Muscle of leg (tissue), 11 donors: ENCODE measurements around the gene SLIT3. TPM values are rescaled to one million over a fixed set of nuclear protein-coding genes. Genes with fewer than 3 reads are reported as not detected.

ENCODE experiments used
- DNase-seq: peaks from one replicate; pipeline ENCODE4 v3.0.0; 2013
- H3K27ac ChIP-seq: one replicate; pipeline ENCODE4 v1.5.1; 2013; ENCODE audit warnings: mild to moderate bottlenecking, low read length, control low read depth
- H3K27me3 ChIP-seq: one replicate; pipeline ENCODE4 v1.6.1; 2013; ENCODE audit warnings: low read length; ENCODE audit not compliant: control insufficient read depth, insufficient read depth
- H3K36me3 ChIP-seq: one replicate; pipeline ENCODE4 v1.6.1; 2013; ENCODE audit warnings: low read length; ENCODE audit not compliant: control insufficient read depth, insufficient read depth
- H3K4me1 ChIP-seq: one replicate; pipeline ENCODE4 v1.6.1; 2013; ENCODE audit warnings: low read length; ENCODE audit not compliant: control insufficient read depth, insufficient read depth
- H3K4me3 ChIP-seq: one replicate; pipeline ENCODE4 v1.5.1; 2013; ENCODE audit warnings: low read length, control low read depth
- H3K9me3 ChIP-seq: replicated peaks from 2 replicates; pipeline ENCODE4 v1.6.1; 2013; ENCODE audit warnings: low read depth, low read length; ENCODE audit not compliant: control insufficient read depth
- WGBS: methylation state at CpG from one replicate; pipeline ENCODE4 v1.1.5; 2013; ENCODE audit warnings: missing lambda C conversion rate; ENCODE audit not compliant: insufficient coverage; 5-methylcytosine and 5-hydroxymethylcytosine counted together
- polyA plus RNA-seq, 8 donors: library from polyadenylated mRNA; unstranded; fragments of 120-200 nt; gene quantifications; one replicate each; pipeline versions ENCODE4 v1.2.1 to v1.2.3, GENCODE V29; 2013; ENCODE audit warnings: inconsistent platforms in 1 of 8, low replicate concordance in 1 of 8; ENCODE audit not compliant: insufficient read length in 8 of 8, insufficient read depth in 1 of 8
- total RNA-seq: library from RNA; stranded (reverse); fragments of 120-200 nt; gene quantifications from one replicate; pipeline ENCODE4 v1.2.4, GENCODE V29; 2013

SLIT3 gene
- total and polyA plus RNA-seq, 9 donors: 5.2 to 36.4 (median 12.2) TPM

- H3K27ac ChIP-seq: no peak overlapping the region
- H3K36me3 ChIP-seq: no peaks in the 10 kb centered on the region
- H3K9me3 ChIP-seq: no peaks in the 10 kb centered on the region
- no peak for DNase-seq
- WGBS: 100% methylated on average over 1 of the region's 4 CpGs
- no peak overlapping the region for H3K4me3 ChIP-seq
- no peaks in the 10 kb centered on the region for H3K27me3 ChIP-seq
- H3K4me1 ChIP-seq: no peaks in the 10 kb centered on the region
Measured at GRCh38 chr5:169169783-169170182, 131.2 kb downstream of the SLIT3 start.

GRCh38 chr5:169168280-169168679 lies 132.7 kb downstream of the SLIT3 start:
- no peak for DNase-seq
- no peaks in the 10 kb centered on the region for H3K9me3 ChIP-seq
- H3K27me3 ChIP-seq: no peaks in the 10 kb centered on the region
- H3K4me3 ChIP-seq: no peak overlapping the region
- no peak overlapping the region for H3K27ac ChIP-seq
- 61% methylated on average over 2 of the region's 3 CpGs for WGBS
- no peaks in the 10 kb centered on the region for H3K4me1 ChIP-seq
- no peaks in the 10 kb centered on the region for H3K36me3 ChIP-seq

DNA sequence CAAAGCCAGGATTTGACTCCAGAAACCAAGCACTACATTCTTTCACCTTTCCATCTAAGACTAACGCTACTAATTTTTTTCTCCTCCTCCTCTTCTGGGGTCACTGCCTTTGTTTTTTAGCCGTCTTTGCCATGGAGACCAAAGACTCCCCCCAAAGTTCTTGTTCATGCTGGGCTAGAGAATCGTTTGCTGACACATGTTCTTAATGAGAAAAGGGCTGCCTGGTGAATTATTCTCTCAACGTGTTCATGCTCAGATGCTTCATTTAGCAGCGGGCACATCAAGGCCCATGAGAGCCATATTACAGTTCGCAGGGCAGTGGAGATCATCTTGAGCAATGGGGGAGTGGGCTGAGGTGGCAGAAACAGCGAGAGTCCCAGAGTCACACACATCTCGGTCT lies 134.9 kb downstream of the SLIT3 start:
- no peak for DNase-seq
- H3K36me3 ChIP-seq: no peaks in the 10 kb centered on the region
- no peaks in the 10 kb centered on the region for H3K27me3 ChIP-seq
- peaks cover 10% of the 10 kb centered on the region for H3K4me1 ChIP-seq
- no peak overlapping the region for H3K27ac ChIP-seq
- no peaks in the 10 kb centered on the region for H3K9me3 ChIP-seq
- 81% methylated on average over 5 of the region's 8 CpGs for WGBS
- no peak overlapping the region for H3K4me3 ChIP-seq

DNA sequence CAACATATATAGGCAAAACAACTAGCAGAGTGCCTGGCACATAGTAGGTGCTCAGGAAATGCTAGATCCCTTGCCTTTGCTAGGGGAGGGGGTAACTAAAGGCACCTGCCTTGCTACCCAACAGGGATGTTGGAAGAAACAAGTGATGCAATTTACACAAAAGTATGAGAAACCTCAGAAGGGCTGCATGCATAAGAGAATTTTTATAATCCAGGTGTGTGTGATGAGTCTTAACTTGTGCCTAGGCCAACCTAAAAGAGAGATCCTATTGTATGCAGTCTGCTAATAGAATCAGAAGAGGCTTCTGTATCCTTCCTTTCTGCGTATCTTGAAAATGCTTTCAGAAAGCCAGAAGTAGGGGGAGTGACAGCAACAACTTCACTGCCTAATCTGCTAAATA lies 135.9 kb downstream of the SLIT3 start:
- DNase-seq: no peak
- Histone ChIP-seq H3K27me3 (no peaks in the 10 kb centered on the region), H3K9me3 (no peaks in the 10 kb centered on the region), H3K27ac (no peak overlapping the region), H3K4me3 (no peak overlapping the region), H3K36me3 (no peaks in the 10 kb centered on the region), H3K4me1 (peaks cover 16% of the 10 kb centered on the region)
- no CpG with 5 or more reads among the region's 1 CpG for WGBS

DNA sequence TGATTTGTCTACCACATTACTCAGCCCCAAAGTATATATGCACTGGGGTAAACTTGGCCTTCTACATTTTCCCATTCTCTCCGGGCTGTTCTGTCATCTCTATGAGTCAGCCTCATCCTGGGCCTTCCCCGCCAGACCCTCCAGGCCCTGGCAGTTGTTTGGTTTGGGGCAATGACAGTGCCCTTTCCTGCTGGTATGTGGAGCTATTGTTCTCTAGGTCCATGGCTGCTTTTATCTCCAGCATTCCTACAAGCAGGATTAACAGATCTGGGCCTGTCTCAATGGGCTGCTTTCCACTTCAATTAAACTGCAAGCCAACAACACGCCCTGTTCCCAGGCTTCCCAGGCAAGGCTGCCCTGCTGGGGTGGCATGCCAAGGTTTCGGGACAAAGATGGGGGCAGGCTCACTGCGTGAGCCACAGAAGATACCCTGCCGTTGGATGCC lies 136.4 kb downstream of the SLIT3 start:
- H3K36me3 ChIP-seq: no peaks in the 10 kb centered on the region
- peaks cover 16% of the 10 kb centered on the region for H3K4me1 ChIP-seq
- no peak overlapping the region for H3K4me3 ChIP-seq
- no peak for DNase-seq
- no peak overlapping the region for H3K27ac ChIP-seq
- H3K9me3 ChIP-seq: peaks cover 2% of the 10 kb centered on the region
- 59% methylated on average over 4 of the region's 6 CpGs for WGBS
- no peaks in the 10 kb centered on the region for H3K27me3 ChIP-seq

DNA sequence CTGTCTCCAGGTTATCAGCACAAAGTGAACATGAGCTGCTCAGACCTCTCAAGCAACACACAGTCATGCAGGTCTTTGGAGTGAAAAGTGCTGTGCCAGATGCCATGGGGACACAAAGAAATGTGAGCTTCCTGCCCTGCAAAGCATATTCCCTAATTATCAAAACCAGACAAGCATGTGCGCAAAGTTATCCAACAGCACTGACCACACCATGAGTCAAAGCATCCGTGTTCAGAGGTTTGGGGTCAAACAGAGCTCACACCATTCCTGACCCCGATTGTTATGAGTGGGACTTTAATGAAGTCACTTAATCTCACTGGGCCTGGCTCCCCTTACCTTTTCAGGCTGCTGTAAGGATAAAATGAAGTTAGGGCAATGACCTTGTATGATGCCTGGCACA lies 138.5 kb downstream of the SLIT3 start:
- Histone ChIP-seq H3K4me1 (peaks cover 16% of the 10 kb centered on the region), H3K4me3 (no peak overlapping the region), H3K36me3 (no peaks in the 10 kb centered on the region), H3K27me3 (no peaks in the 10 kb centered on the region), H3K9me3 (peaks cover 8% of the 10 kb centered on the region), H3K27ac (no peak overlapping the region)
- no CpG with 5 or more reads among the region's 3 CpGs for WGBS
- DNase-seq: no peak

- Histone ChIP-seq H3K9me3 (peaks cover 8% of the 10 kb centered on the region), H3K27me3 (no peaks in the 10 kb centered on the region), H3K27ac (no peak overlapping the region), H3K36me3 (no peaks in the 10 kb centered on the region), H3K4me1 (peaks cover 16% of the 10 kb centered on the region), H3K4me3 (no peak overlapping the region)
- 24% methylated on average over 8 of the region's 13 CpGs for WGBS
- peak; percentile 70 for DNase-seq
Measured at GRCh38 chr5:169161022-169161680, 139.8 kb downstream of the SLIT3 start.

- no peak for DNase-seq
- H3K27me3 ChIP-seq: no peaks in the 10 kb centered on the region
- no peak overlapping the region for H3K4me3 ChIP-seq
- WGBS: 66% methylated on average over 5 of the region's 6 CpGs
- H3K27ac ChIP-seq: no peak overlapping the region
- H3K36me3 ChIP-seq: no peaks in the 10 kb centered on the region
- peaks cover 8% of the 10 kb centered on the region for H3K9me3 ChIP-seq
- peaks cover 16% of the 10 kb centered on the region for H3K4me1 ChIP-seq
Measured at GRCh38 chr5:169160405-169160901, 140.5 kb downstream of the SLIT3 start.

- Histone ChIP-seq H3K4me3 (no peak overlapping the region), H3K27me3 (no peaks in the 10 kb centered on the region), H3K36me3 (no peaks in the 10 kb centered on the region), H3K27ac (no peak overlapping the region), H3K4me1 (peaks cover 16% of the 10 kb centered on the region), H3K9me3 (peaks cover 8% of the 10 kb centered on the region)
- DNase-seq: no peak
- 100% methylated on average over 1 of the region's 4 CpGs for WGBS
Measured at GRCh38 chr5:169158764-169159163, 142.2 kb downstream of the SLIT3 start.

DNA sequence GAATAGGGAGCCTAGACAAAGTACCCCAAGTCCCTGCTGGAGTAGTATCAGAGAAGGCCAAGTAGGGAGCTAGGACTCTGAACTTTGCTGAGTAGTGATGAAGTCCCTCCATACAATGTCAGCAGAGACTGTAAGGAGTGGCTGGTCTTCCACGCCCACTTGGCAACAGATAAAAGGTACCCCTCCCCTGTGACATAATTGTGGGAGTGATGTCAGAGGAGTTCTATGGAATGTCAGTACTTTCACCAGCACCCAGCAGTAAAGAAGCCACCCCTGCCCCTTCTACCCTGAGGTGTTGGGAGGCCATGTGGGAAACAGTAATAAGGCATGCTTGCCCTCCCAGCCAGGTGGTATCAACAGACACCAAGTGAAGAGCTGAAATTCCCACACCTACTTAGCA lies 143.9 kb downstream of the SLIT3 start:
- DNase-seq: no peak
- Histone ChIP-seq H3K9me3 (peaks cover 8% of the 10 kb centered on the region), H3K27me3 (no peaks in the 10 kb centered on the region), H3K36me3 (no peaks in the 10 kb centered on the region), H3K4me1 (peaks cover 13% of the 10 kb centered on the region), H3K4me3 (no peak overlapping the region), H3K27ac (no peak overlapping the region)
- no CpG with 5 or more reads among the region's 1 CpG for WGBS

DNA sequence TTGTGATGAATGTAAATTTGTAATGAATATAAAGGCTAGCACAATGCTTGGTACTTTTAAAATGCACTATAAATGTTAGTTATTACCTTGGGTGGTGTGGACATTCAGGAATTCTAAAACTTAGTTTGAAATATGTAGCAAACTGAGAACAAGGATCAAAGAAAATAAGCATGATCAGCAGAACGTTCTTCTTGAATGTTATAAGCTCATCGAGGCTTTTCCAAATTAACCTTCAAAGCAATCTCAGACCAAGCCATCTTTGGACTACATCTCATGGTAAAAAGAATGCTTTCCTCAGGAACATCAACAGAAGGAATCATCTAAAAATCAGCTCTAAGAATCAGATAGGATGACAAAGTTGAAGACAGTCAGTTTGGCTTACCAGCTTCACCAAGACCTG lies 146.3 kb downstream of the SLIT3 start:
- DNase-seq: no peak
- no peaks in the 10 kb centered on the region for H3K4me1 ChIP-seq
- H3K27me3 ChIP-seq: no peaks in the 10 kb centered on the region
- 80% methylated on average over 1 of the region's 2 CpGs for WGBS
- H3K9me3 ChIP-seq: peaks cover 7% of the 10 kb centered on the region
- H3K4me3 ChIP-seq: no peak overlapping the region
- H3K36me3 ChIP-seq: no peaks in the 10 kb centered on the region
- no peak overlapping the region for H3K27ac ChIP-seq
